GM23338 (cell line): ENCODE measurements around the gene AGFG2.

Source experiments
- EZH2 ChIP-seq: fragments of 200-600 bp; sonication (generic); IDR thresholded peaks from one replicate; pipeline ENCODE4 v1.8.0; 2017; ENCODE audit warnings: antibody characterized with exemption, mild to moderate bottlenecking, low read depth; ENCODE audit not compliant: unreplicated experiment
- JUNB ChIP-seq: IDR thresholded peaks from one replicate; pipeline ENCODE4 v1.6.1; 2016; ENCODE audit warnings: antibody characterized with exemption; ENCODE audit not compliant: unreplicated experiment
- TF ChIP-seq, protein P1 (sequence below), 2 experiments: fragments of 200-600 bp in 1 of 2; sonication (generic) in 1 of 2; conservative IDR thresholded peaks; 2 replicates each; pipeline versions ENCODE4 v1.5.1 to v1.6.1; 2016 to 2017; ENCODE audit warnings: antibody characterized with exemption in 2 of 2, low read depth in 2 of 2, mild to moderate bottlenecking in 2 of 2, moderate library complexity in 1 of 2
- TF ChIP-seq, protein P2 (sequence below): IDR thresholded peaks from one replicate; pipeline ENCODE4 v1.6.1; 2018; ENCODE audit warnings: antibody characterized with exemption; ENCODE audit not compliant: unreplicated experiment

DNA sequence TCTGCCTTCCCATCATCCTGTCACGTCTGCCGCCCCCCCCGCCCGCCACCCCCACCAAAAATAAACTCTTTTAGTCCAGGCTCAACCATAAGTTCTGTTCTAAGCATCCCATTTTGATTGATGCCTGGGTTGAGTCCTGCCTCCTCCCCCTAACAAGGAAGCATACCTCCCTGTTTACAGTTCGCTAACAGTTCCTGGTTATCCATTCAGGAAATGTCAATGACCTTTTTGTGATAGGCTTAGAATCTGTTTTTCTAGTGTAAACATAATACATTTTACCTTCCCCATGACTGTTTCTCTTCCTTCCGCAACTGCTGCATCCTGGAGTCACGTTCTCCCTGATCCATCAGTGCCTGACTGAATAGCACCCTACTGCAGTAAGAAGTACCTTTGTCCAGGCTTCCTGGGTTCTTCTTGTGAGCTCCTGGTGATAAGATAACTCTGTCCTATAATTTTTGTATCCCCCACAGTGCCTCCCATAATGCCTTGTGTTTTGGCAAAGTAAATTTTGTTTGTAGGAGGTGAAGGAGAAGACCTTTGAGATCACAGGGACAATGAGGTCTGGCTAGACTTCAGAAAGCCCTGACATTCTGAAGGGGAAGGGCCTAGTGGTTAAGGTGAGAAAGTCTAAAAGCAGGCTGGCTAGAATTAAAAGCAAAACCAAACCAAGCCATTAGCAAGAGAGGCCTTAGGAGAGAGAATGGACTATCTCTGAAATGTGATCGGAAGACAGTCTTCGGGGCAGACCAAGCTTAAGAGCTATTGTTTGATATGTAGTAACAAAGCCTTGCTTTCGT is 7.3 kb downstream of the AGFG2 start:
- TF ChIP-seq, protein P1, sequence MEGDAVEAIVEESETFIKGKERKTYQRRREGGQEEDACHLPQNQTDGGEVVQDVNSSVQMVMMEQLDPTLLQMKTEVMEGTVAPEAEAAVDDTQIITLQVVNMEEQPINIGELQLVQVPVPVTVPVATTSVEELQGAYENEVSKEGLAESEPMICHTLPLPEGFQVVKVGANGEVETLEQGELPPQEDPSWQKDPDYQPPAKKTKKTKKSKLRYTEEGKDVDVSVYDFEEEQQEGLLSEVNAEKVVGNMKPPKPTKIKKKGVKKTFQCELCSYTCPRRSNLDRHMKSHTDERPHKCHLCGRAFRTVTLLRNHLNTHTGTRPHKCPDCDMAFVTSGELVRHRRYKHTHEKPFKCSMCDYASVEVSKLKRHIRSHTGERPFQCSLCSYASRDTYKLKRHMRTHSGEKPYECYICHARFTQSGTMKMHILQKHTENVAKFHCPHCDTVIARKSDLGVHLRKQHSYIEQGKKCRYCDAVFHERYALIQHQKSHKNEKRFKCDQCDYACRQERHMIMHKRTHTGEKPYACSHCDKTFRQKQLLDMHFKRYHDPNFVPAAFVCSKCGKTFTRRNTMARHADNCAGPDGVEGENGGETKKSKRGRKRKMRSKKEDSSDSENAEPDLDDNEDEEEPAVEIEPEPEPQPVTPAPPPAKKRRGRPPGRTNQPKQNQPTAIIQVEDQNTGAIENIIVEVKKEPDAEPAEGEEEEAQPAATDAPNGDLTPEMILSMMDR (conservative IDR thresholded peaks at IDR 0.05; ENCODE audit: low read depth in 2 of 2), result no peak
- TF ChIP-seq, protein P2, sequence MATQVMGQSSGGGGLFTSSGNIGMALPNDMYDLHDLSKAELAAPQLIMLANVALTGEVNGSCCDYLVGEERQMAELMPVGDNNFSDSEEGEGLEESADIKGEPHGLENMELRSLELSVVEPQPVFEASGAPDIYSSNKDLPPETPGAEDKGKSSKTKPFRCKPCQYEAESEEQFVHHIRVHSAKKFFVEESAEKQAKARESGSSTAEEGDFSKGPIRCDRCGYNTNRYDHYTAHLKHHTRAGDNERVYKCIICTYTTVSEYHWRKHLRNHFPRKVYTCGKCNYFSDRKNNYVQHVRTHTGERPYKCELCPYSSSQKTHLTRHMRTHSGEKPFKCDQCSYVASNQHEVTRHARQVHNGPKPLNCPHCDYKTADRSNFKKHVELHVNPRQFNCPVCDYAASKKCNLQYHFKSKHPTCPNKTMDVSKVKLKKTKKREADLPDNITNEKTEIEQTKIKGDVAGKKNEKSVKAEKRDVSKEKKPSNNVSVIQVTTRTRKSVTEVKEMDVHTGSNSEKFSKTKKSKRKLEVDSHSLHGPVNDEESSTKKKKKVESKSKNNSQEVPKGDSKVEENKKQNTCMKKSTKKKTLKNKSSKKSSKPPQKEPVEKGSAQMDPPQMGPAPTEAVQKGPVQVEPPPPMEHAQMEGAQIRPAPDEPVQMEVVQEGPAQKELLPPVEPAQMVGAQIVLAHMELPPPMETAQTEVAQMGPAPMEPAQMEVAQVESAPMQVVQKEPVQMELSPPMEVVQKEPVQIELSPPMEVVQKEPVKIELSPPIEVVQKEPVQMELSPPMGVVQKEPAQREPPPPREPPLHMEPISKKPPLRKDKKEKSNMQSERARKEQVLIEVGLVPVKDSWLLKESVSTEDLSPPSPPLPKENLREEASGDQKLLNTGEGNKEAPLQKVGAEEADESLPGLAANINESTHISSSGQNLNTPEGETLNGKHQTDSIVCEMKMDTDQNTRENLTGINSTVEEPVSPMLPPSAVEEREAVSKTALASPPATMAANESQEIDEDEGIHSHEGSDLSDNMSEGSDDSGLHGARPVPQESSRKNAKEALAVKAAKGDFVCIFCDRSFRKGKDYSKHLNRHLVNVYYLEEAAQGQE, result no peak
- TF ChIP-seq JUNB (no peak), EZH2 (no peak)
